GM12892 (cell line): ENCODE data around the gene SLC16A8.

Experiments
- POLR2A ChIP-seq: IDR thresholded peaks from 2 replicates; pipeline ENCODE4 v1.6.1; 2011; ENCODE audit warnings: low read depth, low read length, control low read depth
- POLR2AphosphoS5 ChIP-seq: IDR thresholded peaks from 2 replicates; pipeline ENCODE4 v1.6.1; 2011; ENCODE audit warnings: low read depth, low read length, control low read depth
- TAF1 ChIP-seq: IDR thresholded peaks from 2 replicates; pipeline ENCODE4 v1.6.1; 2011; ENCODE audit warnings: low read depth, mild to moderate bottlenecking, control low read depth, low read length, borderline replicate concordance

GRCh38 chr22:38051261-38051660, 32.7 kb downstream of the SLC16A8 start:
- no peak for TF ChIP-seq TAF1
- TF ChIP-seq POLR2A, result no peak
- TF ChIP-seq POLR2AphosphoS5, result no peak
